GM19035 (cell line): ENCODE results near the gene CBR1.
"Not testable (repeated sequence)": the region's sequence is repeated elsewhere in the genome, so short reads cannot be mapped to it uniquely, and the experiment has no call there.

Experiments
- ATAC-seq: cut with Tn5 transposase; IDR thresholded peaks from one replicate; pipeline ENCODE4 v1.9.1; 2021; ENCODE audit not compliant: unreplicated experiment

CBR1 gene

GRCh38 chr21:36047139-36047538, 22.7 kb upstream of the CBR1 start:
- ATAC-seq, result no peak

- no peak for ATAC-seq
These were observed 21.5 kb upstream of the CBR1 start for GRCh38 chr21:36048357-36048756.

GRCh38 chr21:36052860-36053714, 16.7 kb upstream of the CBR1 start:
- no peak for ATAC-seq

GRCh38 chr21:36053715-36054062, 16.1 kb upstream of the CBR1 start:
- ATAC-seq, result no peak

GRCh38 chr21:36055551-36055950, 14.3 kb upstream of the CBR1 start:
- ATAC-seq, result no peak

GRCh38 chr21:36059823-36060158, 10.0 kb upstream of the CBR1 start:
- peak; percentile 45 for ATAC-seq

- peak; percentile 92 for ATAC-seq
These were observed 9.5 kb upstream of the CBR1 start, which contains the start of gene SETD4 for GRCh38 chr21:36060159-36060921. TSS of gene SETD4 (minus strand) at chr21:36060526. CDS start at chr21:36058888, 1,638 bp downstream.

GRCh38 chr21:36061445-36061844, 8.4 kb upstream of the CBR1 start:
- ATAC-seq, result no peak

- ATAC-seq, result no peak
These were observed 6.3 kb upstream of the CBR1 start for GRCh38 chr21:36063375-36064084.

GRCh38 chr21:36064085-36064460, 5.8 kb upstream of the CBR1 start:
- no peak for ATAC-seq

GRCh38 chr21:36065497-36066036, 4.3 kb upstream of the CBR1 start:
- no peak for ATAC-seq

- ATAC-seq, result no peak
These were observed 951 bp upstream of the CBR1 start for GRCh38 chr21:36068748-36069398.

GRCh38 chr21:36070999-36071398, 1.2 kb downstream of the CBR1 start:
- ATAC-seq, result no peak

GRCh38 chr21:36072453-36073162, 2.8 kb downstream of the CBR1 start:
- no peak for ATAC-seq

GRCh38 chr21:36073181-36073580, 3.4 kb downstream of the CBR1 start:
- no peak for ATAC-seq

GRCh38 chr21:36073911-36074310, 4.1 kb downstream of the CBR1 start:
- not testable (repeated sequence) for ATAC-seq

GRCh38 chr21:36075171-36075570, 5.3 kb downstream of the CBR1 start:
- ATAC-seq, result no peak

GRCh38 chr21:36075953-36076352, 6.1 kb downstream of the CBR1 start:
- no peak for ATAC-seq

GRCh38 chr21:36076878-36077655, 7.2 kb downstream of the CBR1 start:
- ATAC-seq, result no peak

- no peak for ATAC-seq
These were observed 7.9 kb downstream of the CBR1 start for GRCh38 chr21:36077758-36078157.
